C4-2B (cell line): ENCODE results near the gene NCKAP5.

ENCODE experiments used
- H3K27ac ChIP-seq: fragments of 450-650 bp; 2 replicates; pipeline ENCODE4 v1.5.1; 2017
- CTCF ChIP-seq: fragments of 450-650 bp; conservative IDR thresholded peaks from 2 replicates; pipeline ENCODE4 v1.5.1; 2017; ENCODE audit warnings: mild to moderate bottlenecking
- ZFX ChIP-seq: fragments of 450-650 bp; IDR thresholded peaks from 2 replicates; pipeline ENCODE4 v1.6.1; 2017

The NCKAP5 gene

GRCh38 chr2:133408671-133409070 is 159.6 kb downstream of the NCKAP5 start:
- no peak overlapping the region for H3K27ac ChIP-seq
- TF ChIP-seq CTCF (no peak), ZFX (no peak)

GRCh38 chr2:133407341-133407740 is 160.9 kb downstream of the NCKAP5 start:
- no peak for TF ChIP-seq CTCF
- TF ChIP-seq ZFX = no peak

GRCh38 chr2:133405252-133405651 is 163.0 kb downstream of the NCKAP5 start:
- no peak overlapping the region for H3K27ac ChIP-seq
- no peak for TF ChIP-seq CTCF
- TF ChIP-seq ZFX = no peak

More at GRCh38 chr2:133407341-133407740, 160.9 kb downstream of the NCKAP5 start:
- no peak overlapping the region for H3K27ac ChIP-seq

- no peak overlapping the region for H3K27ac ChIP-seq
- TF ChIP-seq ZFX (no peak), CTCF (no peak)
These were observed 167.9 kb downstream of the NCKAP5 start for GRCh38 chr2:133400411-133400810.

- no peak overlapping the region for H3K27ac ChIP-seq
- TF ChIP-seq CTCF = no peak
- TF ChIP-seq ZFX = no peak
These were observed 174.4 kb downstream of the NCKAP5 start for GRCh38 chr2:133393895-133394294.

- no peak overlapping the region for H3K27ac ChIP-seq
- TF ChIP-seq ZFX = no peak
- TF ChIP-seq CTCF = no peak
These were observed 178.1 kb downstream of the NCKAP5 start for GRCh38 chr2:133390156-133390555.

- no peak overlapping the region for H3K27ac ChIP-seq
- no peak for TF ChIP-seq ZFX
- no peak for TF ChIP-seq CTCF
These were observed 178.7 kb downstream of the NCKAP5 start for GRCh38 chr2:133389569-133389968.
